ENCODE results near the gene SNX27. TPM values are rescaled to one million over a fixed set of nuclear protein-coding genes. Genes with fewer than 3 reads are reported as not detected.

The SNX27 gene
- total RNA-seq, 3 donors from 2014 or later = 25.5 to 59.0 (median 34.8) TPM

GRCh38 chr1:151604291-151604690, 7.6 kb upstream of the SNX27 start:
- Histone ChIP-seq H3K36me3 (ENCODE audit: low read depth) (no peaks in the 10 kb centered on the region), H3K4me3 (no peak overlapping the region), H3K4me1 (ENCODE audit: low read depth) (no peaks in the 10 kb centered on the region), H3K9me3 (no peaks in the 10 kb centered on the region)
- ATAC-seq (no peak), DNase-seq (no peak)
- intact Hi-C loops (cut with DNase I, micrococcal nuclease) = no loop called here
- TF ChIP-seq CTCF (IDR thresholded peaks at IDR 0.05) = no peak

- peak; percentile 96 for ATAC-seq
- H3K36me3 ChIP-seq (ENCODE audit: low read depth) = no peaks in the 10 kb centered on the region
- no peaks in the 10 kb centered on the region for H3K9me3 ChIP-seq
- no peak for TF ChIP-seq CTCF (IDR thresholded peaks at IDR 0.05)
- intact Hi-C loops (cut with DNase I, micrococcal nuclease) = no loop called here
- no peaks in the 10 kb centered on the region for H3K4me1 ChIP-seq (ENCODE audit: low read depth)
- no peak overlapping the region for H3K4me3 ChIP-seq
- DNase-seq = peak in 1 of 3 donors; percentile 23
Measured at GRCh38 chr1:151606384-151606783, 5.5 kb upstream of the SNX27 start.

- Histone ChIP-seq H3K4me3 (no peak overlapping the region), H3K9me3 (no peaks in the 10 kb centered on the region), H3K4me1 (ENCODE audit: low read depth) (no peaks in the 10 kb centered on the region), H3K36me3 (ENCODE audit: low read depth) (no peaks in the 10 kb centered on the region)
- TF ChIP-seq CTCF (IDR thresholded peaks at IDR 0.05) = no peak
- DNase-seq (no peak), ATAC-seq (peak; percentile 31)
- intact Hi-C loops (cut with DNase I, micrococcal nuclease) = no loop called here
Measured at GRCh38 chr1:151606857-151607256, 5.0 kb upstream of the SNX27 start.

GRCh38 chr1:151610142-151610541, 1.7 kb upstream of the SNX27 start:
- Histone ChIP-seq H3K9me3 (no peaks in the 10 kb centered on the region), H3K4me3 (no peak overlapping the region), H3K36me3 (ENCODE audit: low read depth) (no peaks in the 10 kb centered on the region), H3K4me1 (ENCODE audit: low read depth) (no peaks in the 10 kb centered on the region)
- TF ChIP-seq CTCF (IDR thresholded peaks at IDR 0.05) = no peak
- ATAC-seq (no peak), DNase-seq (no peak)
- intact Hi-C loops (cut with DNase I, micrococcal nuclease) = no loop called here

- intact Hi-C loops (cut with DNase I, micrococcal nuclease) = no loop called here
- DNase-seq (peak in 1 of 3 donors; percentile 20), ATAC-seq (peak; percentile 12)
- Histone ChIP-seq H3K4me3 (no peak overlapping the region), H3K4me1 (ENCODE audit: low read depth) (no peaks in the 10 kb centered on the region), H3K9me3 (no peaks in the 10 kb centered on the region), H3K36me3 (ENCODE audit: low read depth) (no peaks in the 10 kb centered on the region)
- TF ChIP-seq CTCF (IDR thresholded peaks at IDR 0.05) = no peak
Measured at GRCh38 chr1:151611288-151611790, 511 bp upstream of the SNX27 start.
